H1 (cell line): ENCODE measurements around the gene ARHGAP8. TPM values are rescaled to one million over a fixed set of nuclear protein-coding genes. Genes with fewer than 3 reads are reported as not detected.

Experiments
- ASH2L ChIP-seq: fragments of 200-600, 300-600 bp; sonication (generic); IDR thresholded peaks from one replicate; pipeline ENCODE4 v1.7.1; 2017; ENCODE audit warnings: low read length
- CHD7 ChIP-seq: fragments of 300-600 bp; sonication (generic); IDR thresholded peaks from 2 replicates; pipeline ENCODE4 v1.7.1; 2012; ENCODE audit warnings: low read length, moderate library complexity, mild to moderate bottlenecking, inconsistent platforms; ENCODE audit not compliant: insufficient replicate concordance
- SAP30 ChIP-seq: fragments of 300-600 bp; sonication (generic); IDR thresholded peaks from 2 replicates; pipeline ENCODE4 v1.7.1; 2012; ENCODE audit warnings: low read length, moderate library complexity, mild to moderate bottlenecking, inconsistent platforms; ENCODE audit not compliant: insufficient read depth, insufficient replicate concordance
- SIX5 ChIP-seq: IDR thresholded peaks from 2 replicates; pipeline ENCODE4 v1.6.1; 2011; ENCODE audit warnings: mild to moderate bottlenecking, low read depth, low read length
- polyA plus RNA-seq, 7 experiments: library from polyadenylated mRNA; depleted of rRNA in 3 of 7; stranded (reverse) in 5 of 7; unstranded in 2 of 7; fragments of >200 nt in 5 of 7; fragments of 200-250 nt in 2 of 7; gene quantifications; 1 replicate in 5 of 7; 2 replicates in 1 of 7; 4 replicates in 1 of 7; pipeline versions ENCODE4 v1.2.1 to v1.2.3, GENCODE V29; 2011 to 2013; ENCODE audit warnings: missing spikeins in 2 of 7, mixed read lengths in 2 of 7
- total RNA-seq: library from RNA; stranded (reverse); fragmentation: NEBNext Ultra II Directional; extraction: Animal tissue kit (Norgen Biotek cat#: 25700); gene quantifications from 2 replicates; pipeline ENCODE4 v1.2.1, GENCODE V29; 2021

ARHGAP8 gene
- total and polyA plus RNA-seq, 2 of the 8 experiments (the other 6 are each of a cell fraction or from before 2014, with no cell fraction given), result 35.6 to 47.7 TPM

GRCh38 chr22:44734801-44735517, 17.4 kb upstream of the ARHGAP8 start (continued):
- TF ChIP-seq ASH2L (no peak), SAP30 (no peak), CHD7 (no peak), SIX5 (no peak)
